HG03575 (cell line): ENCODE measurements around the gene AGBL4.
"Not testable (repeated sequence)": the region's sequence is repeated elsewhere in the genome, so short reads cannot be mapped to it uniquely, and the experiment has no call there.

ENCODE experiments used
- ATAC-seq: cut with Tn5 transposase; IDR thresholded peaks from one replicate; pipeline ENCODE4 v1.9.1; 2021; ENCODE audit not compliant: unreplicated experiment, insufficient number of reproducible peaks, low FRiP score; ENCODE audit errors: extremely low read depth

The AGBL4 gene

DNA sequence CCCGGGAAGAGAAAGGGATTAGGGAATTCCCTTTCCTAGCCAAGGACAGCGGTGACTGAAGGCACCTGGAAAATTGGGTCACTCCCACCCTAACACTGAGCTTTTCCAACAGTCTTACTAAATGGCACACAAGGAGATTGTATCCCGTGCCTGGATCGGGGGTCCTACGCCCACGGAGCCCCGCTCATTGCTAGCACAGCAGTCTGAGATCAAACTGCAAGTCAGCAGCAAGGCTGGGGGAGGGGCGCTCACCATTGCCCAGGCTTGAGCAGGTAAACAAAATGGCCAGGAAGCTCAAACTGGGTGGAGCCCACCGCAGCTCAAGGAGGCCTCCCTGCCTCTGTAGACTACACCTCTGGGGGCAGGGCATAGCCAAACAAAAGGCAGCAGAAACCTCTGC lies 285.6 kb downstream of the AGBL4 start:
- ATAC-seq = not testable (repeated sequence)

DNA sequence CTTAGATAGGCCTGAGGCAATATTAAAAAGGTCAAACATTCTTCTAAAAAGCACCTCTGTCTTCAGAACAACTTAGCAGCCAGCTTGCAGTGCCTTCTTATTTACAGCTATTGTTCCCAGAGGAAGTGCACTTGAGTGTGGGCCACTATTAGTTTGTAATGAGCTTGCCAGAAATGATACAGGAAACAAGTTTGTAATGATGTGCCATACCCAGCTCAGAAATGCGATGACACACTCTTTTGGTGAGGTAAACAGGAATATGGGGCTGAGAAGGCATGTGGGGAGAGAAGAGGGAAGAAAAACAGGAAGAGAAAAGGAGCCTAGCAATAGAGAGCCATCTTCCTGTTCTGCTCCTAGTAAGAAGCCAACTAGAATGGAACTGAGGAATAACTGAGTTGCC lies 295.4 kb downstream of the AGBL4 start:
- no peak for ATAC-seq

DNA sequence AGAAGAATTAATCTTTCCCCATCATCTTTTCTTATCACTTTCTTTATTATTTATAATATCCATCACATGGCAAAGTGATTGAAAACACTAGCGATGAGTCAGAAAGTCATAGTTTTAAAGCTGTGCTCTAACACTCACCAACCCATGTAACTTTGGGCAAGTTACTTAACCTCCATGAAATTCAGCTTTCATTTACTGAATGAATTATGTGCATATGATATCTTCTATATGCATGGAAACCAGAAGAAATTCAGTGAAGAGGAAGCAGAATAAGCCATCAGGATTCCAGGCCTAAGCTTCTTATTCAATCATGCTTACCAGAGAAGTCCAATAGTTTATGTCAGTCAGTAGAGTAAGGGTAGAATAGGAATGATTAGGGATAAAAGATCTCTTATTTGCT lies 300.1 kb downstream of the AGBL4 start:
- no peak for ATAC-seq

DNA sequence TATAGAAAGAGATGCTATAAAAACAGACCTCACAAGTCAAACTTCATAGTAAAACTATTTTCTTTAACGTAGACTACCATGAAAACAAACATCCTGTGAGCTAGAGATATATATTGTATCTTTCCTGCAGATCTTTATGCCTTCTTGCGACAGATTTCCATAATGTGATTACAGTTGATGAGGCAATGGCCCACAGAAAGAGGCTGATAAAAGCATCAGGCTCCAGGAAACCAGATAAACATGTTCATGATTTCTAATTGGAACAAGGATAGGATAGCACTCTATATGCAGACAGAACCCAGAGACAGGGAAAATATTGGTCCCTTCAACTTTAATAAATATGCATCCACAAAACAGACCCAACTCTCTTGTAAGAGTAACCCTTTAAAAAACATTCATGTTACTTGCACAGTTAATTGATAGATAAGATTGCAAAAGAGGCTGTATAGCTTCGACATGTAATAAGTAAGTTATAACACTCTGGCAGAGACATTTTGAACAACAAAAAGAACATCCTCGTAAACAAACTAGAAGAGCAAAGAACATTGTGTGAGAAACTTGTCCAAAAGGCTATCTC lies 329.4 kb downstream of the AGBL4 start:
- ATAC-seq = no peak

DNA sequence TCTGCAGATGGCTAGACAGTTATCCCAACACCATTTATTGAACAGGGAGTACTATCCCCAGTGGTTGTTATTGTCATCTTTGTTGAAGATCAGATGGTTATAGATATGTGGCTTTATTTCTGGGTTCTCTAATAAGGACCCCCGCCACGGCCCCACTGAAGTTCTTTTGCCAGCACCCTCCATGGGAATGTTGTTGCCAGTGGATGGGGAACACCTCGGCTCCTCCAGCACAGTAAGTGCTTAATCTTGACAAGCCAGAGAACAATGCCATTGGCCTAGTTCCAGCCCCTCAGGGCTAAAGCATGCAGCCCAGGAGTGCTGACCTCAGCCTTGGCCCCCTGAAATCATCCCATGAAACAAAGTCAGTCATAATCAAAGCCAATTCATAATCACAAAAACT lies 337.6 kb downstream of the AGBL4 start:
- no peak for ATAC-seq

DNA sequence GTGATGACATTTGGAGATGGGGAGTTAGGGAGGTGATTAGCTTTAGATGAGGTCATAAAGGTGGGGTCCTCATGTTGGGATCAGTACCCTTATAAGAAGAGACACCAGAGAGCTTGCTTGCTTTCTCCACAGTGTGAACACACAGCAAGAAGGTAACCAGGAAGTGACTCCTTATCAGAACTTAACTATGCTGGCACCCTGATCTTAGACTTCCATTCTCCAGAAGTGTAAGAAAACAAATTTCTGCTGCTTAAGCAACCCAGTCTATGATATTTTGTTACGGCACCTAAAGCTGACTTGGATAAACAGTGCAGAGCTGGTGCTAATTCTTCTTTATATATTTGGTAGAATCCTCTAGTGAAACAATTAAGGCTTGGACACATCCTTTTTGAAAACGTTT lies 346.0 kb downstream of the AGBL4 start:
- no peak for ATAC-seq

DNA sequence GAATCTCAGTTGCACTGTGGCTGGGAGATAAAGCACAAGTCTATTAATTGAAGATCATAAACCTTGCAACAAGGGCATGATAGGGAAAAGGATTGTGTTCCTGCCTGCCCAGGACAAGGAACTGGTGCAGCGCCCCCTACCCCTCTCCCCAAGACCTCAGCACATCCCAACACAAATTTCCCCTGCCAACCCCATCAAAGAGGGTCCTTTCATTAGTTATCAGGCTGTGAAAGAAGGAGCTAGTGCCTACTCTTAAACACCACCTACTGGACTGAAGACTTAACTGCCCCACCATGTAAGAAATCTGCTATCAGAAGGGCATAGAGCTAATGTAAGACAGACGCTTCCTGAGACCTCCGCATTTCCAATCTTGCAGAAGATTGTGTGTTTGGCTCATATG lies 372.6 kb downstream of the AGBL4 start:
- ATAC-seq = no peak

DNA sequence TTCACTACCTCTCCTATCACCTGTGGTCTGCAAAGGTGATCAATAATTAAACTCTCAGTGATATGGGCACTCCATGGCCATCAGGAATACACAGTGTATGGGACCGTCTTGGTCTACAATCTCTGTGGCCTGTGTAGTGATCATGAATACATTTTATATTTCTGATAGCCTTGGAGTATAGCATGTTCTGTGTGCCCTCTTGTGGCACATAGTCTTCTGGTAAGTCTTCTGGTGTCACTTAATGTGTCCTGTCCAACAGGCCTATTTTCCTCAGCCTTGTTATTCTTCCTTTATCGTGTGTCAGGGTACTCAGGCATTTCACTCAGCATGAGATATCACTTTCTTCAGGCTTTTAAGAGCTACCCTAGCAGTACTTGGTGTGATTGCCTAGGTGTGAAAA lies 393.6 kb downstream of the AGBL4 start:
- ATAC-seq = no peak

DNA sequence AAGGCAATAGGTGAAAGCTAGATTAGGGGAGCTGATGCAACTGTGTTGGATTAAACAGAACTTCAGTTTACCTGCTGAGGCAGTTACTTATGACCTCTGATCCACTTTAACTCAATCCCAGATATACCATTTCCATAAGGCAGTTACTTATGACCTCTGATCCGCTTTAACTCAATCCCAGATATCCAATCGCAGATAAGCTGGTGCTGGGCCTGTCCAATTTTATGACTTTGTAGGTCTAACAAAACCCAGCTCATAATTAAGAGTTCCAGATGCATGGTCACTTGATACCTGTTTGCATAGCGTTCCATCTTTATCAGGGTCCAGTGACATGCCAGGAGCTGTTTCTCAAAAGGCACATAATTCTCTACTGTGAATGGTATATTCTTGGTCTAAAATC lies 396.0 kb downstream of the AGBL4 start:
- no peak for ATAC-seq

DNA sequence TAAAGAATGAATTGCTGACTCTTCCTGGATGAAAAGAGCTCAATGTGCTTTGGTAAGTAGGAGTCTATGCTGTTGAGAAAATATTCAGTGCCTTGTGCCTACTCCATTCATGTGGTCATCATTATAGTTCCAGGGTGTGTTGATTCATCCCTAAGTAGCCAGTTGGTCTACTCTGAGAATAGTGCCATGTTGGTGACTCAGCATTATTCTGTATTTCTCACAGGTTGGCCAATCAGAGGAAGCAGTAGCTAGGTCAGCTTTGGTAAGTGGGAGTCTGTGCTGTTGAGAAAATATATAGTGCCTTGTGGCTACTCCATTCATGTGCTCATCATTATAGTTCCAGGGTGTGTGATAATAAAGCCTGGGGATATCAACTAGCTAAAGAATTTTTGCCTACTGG lies 397.3 kb downstream of the AGBL4 start:
- no peak for ATAC-seq

DNA sequence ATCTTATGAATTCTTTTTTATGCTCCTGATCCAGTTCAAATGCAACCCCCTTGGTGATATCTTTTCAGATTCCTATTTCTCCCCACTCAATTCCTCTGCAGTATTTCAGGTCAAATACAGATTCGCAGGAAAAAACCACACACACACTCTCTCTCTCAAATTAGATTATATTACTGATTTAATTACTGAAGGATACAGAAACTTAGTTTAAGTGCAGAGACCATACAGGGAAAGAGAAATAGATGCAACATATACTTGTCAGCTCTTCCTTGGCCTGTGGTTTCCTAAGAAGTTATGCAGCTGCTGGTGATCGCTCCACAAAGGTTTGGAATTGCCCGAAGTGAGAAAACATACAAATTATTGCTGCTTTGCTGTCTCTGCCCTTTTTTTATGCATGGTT lies 400.9 kb downstream of the AGBL4 start:
- ATAC-seq = no peak

DNA sequence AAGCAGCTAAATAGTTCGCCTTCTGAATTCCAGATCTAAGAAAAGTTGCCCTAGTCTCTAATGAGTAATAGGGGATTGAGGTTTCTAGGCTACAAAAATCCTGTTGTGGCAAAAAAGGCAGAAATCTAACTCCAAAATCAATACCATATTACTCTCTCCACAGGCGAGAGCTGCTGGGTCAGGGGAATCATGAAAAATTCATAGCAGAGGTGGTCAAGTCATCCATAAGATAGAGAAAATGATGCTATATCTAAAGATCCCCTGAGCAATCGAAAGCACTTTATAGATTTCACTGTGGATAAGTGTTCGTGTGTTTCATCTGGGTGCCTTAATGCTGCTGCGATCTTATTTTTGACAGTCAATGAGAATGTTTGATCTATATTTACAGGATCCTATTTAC lies 417.7 kb downstream of the AGBL4 start:
- ATAC-seq = no peak

DNA sequence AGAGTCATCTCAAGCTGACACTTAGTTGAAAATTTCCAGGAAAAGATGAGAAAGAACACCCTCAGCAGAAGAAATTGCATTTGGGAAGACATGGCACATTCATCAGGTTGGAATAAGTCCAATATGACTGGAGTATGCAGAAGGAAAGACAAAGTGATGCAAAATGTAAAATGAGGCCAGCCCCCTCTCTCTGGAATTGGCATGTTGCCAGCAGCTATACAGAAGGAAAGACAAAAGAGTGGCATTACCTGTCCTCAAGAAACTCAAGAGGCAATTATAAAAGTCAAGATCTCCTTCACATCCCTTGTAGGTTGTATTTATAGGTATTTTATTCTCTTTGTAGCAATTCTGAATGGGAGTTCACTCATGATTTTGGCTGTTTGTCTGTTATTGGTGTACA lies 426.3 kb downstream of the AGBL4 start:
- no peak for ATAC-seq

DNA sequence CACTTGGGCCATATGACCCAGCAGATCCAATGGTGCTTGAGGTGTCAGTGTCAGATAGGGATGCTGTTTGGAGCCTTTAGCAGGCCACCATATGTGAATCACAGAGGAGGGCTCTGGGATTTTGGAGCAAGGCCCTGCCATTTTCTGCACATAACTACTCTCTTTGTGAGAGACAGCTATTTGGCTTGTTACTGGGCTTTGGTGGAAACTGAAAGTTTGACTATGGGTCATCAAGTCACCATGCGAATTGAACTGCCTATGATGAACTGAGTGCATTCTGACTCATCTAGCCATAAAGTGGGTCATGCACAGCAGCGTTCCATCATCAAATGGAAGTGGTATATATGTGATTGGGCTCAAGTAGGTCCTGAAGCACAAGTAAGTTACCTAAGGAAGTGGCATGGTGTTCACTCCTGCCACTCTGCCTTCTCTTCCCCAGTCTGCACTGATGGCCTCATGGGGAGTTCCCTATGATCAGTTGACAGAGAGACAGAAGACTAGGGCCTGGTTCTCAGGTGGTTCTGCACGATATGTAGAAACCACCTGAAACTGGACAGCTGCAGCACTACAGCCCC lies 447.3 kb downstream of the AGBL4 start:
- ATAC-seq = no peak

DNA sequence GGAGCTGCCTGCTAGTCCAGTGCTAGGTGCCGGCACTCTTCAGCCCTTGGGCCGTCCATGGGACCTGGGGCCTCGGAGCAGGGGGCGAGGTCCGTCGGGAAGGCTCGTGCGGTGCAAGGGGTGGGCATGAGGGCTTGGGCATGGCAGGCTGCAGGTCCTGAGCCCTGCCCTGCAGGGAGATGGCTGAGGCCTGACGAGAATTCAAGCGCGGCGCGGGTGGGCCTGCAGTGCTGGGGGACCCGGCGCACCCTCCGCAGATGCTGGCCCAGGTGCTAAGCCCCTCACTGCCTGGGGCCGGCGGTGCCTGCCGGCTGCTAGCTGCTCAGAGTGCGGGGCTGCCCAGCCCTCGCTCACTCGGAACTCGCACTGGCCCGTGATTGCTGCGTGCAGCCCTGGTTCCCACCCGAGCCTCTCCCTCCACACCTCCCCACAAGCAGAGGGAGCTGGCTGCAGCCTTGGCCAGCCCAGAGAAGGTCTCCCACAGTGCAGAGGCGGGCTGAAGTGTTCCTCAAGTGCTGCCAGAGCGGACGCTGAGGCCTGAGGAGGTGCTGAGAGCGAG lies 467.0 kb downstream of the AGBL4 start:
- no peak for ATAC-seq

DNA sequence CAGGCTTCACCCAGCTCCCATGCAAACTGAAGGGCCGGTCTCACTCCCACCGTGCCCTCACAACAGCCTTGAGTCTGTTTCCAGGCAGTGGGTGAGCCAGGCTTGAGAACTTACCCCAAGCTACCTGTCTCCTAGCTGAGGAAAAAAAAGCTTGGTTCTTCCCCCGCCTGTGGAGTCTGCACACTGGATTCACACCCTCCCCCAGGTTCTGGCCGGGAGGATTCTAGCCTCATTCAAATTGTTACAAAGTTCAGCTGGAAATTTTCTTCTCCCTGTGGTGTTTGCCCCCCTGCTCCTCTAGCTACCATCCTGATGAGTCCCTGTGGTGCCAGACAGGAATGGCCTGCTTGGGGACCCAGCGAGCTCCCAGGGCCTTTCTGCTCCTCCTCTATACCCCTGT lies 471.7 kb downstream of the AGBL4 start:
- ATAC-seq = no peak

DNA sequence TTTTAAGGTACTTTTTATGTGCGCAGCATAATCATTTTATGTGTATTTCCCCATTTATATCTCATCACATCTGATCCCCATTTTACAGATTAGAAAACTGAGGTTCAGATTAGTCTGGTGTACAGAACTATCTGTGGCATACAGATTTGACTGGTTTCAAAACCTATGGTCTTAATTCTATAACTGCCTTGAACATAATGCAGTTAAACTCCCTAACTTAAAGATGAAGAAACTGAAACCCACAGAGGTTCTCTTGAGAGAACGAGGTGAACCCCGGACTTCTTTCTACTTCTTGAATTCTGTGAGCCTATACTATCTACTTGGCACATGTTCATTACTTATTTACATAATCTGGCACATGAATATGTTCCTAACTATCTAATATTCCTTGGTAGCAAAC lies 479.1 kb downstream of the AGBL4 start:
- ATAC-seq = no peak

DNA sequence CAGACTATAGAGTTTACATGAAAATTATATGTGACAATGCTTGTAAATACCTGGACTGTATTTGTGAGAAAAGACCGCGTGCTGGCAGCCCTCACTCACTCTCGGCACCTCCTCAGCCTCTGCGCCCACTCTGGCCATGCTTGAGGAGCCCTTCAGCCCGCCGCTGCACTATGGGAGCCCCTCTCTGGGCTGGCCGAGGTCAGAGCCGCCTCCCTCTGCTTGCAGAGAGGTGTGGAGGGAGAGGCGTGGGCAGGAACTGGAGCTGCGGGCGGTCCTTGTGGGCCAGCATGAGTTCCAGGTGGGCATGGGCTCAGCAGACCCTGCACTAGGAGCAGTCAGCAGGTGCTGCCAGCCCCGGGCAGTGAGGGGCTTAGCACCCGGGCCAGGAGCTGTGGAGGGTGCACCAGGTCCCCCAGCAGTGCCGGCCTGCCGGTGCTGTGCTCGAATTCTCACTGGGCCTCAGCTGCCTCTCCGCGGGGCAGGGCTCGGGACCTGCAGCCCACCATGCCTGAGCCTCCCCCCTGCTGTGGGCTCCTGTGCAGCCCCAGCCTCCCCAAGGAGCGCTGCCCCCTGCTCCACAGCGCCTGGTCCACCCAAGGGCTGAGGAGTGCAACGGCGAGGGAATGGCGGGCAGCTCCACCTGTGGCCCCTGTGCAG lies 482.5 kb downstream of the AGBL4 start:
- no peak for ATAC-seq

DNA sequence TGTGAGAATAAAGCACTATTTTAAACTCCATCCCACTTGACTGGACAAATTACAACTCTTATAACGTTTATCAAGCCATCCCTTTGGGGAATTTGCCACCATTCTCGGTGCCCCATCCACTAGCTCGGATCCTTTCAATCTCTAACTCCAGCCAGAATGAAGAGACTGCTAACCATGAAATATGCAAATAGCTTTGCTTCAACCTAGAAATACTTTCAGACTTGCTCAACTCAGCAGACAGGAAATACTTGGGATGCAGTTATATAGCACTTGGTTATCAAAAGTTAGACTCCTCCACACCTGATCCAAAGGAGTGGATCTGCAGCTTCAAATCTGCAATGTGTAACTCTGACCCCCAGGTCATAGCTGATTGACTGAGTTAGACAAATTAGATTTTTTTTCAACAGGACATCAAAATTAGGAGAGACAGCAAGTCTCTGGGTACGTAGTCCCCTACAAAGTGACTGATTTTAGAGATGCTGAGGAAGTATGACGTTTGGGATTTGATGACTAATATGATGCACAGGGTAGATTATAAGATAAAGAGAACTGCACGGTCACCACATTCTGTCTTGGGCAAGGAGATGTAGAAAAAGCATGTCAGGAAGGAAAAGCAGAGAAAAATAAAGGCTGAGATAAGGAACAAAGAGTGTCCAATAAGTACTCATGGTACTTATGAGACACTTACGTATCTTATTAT lies 496.0 kb downstream of the AGBL4 start:
- no peak for ATAC-seq

DNA sequence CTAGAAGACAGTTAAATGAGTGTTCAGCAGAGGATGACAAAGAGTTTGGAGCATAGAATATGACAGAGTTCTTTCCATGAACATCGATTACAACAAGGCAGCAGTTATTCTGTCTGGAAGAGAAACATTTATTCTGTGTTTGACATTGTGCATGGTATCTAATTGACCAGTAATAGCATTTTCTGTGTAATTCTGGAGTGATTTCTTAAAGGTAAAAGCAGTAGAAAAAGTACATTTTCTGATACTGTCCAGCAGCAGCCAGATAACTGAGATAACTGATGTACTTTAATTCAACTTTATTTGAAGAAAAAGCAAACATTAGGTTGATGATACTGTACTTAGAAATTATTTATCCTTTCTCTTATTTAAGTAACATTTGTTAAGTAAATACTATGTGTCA lies 497.1 kb downstream of the AGBL4 start:
- ATAC-seq = no peak
